ENCODE data around the gene PRUNE1.
A peak's percentile ranks its signal among the peaks of the same experiment; 100 is the strongest.

Gene PRUNE1

GRCh38 chr1:150976879-150977694, 31.2 kb upstream of the PRUNE1 start:
- DNase-seq (ENCODE audit: extremely low read depth in 1 of 2, low read depth in 1 of 2): peak in 1 of 2 donors; percentile 73

DNA sequence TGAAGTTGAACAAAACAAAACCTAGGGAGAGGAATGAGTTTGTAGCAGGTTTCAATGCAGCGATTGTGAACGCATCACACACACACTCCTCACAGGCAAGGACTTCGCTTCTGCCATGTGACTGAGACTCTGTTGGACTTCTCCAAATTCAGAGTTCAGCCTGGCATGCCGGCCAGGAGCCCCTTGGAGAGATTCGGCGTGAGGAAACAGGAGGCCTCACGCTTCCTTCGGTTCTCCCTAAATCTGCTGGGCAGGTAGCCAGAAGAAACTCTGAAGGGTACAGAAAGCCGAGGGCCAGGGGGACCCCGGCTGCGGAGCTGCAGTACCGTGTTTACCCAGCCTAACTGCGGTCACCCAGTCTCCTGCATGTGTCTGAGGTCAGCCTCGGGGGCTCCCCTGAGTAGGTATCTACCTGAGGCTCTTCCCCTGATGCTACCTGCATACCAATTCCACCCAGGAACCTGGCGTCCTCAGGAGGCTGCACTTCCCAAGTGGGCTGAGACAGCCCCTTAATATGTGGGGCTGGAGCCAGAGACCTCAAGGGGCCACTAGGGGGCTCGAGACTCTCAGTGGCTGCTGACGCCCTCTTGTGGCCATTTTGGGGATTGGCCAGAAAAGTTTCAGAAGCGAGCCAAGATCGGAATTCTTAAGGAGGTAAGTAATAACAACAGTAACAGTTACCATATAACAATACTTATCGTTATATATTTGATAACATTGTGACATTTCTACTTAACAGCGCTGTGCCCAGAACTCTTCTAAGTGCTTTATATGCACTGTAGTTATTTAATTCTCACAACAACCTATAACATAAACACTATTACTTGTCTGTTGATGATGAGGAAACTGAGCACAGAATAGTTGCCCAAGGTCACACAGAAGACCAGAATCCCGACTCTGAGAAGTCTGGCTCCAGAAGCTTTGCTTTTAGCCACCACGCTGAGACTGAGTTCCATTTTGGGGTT, 28.9 kb upstream of the PRUNE1 start:
- peak; percentile 68 to 72 for DNase-seq (ENCODE audit: extremely low read depth in 1 of 2, low read depth in 1 of 2)

- no peak for DNase-seq (ENCODE audit: extremely low read depth in 1 of 2, low read depth in 1 of 2)
These were observed 27.0 kb upstream of the PRUNE1 start for GRCh38 chr1:150981177-150981804.

DNA sequence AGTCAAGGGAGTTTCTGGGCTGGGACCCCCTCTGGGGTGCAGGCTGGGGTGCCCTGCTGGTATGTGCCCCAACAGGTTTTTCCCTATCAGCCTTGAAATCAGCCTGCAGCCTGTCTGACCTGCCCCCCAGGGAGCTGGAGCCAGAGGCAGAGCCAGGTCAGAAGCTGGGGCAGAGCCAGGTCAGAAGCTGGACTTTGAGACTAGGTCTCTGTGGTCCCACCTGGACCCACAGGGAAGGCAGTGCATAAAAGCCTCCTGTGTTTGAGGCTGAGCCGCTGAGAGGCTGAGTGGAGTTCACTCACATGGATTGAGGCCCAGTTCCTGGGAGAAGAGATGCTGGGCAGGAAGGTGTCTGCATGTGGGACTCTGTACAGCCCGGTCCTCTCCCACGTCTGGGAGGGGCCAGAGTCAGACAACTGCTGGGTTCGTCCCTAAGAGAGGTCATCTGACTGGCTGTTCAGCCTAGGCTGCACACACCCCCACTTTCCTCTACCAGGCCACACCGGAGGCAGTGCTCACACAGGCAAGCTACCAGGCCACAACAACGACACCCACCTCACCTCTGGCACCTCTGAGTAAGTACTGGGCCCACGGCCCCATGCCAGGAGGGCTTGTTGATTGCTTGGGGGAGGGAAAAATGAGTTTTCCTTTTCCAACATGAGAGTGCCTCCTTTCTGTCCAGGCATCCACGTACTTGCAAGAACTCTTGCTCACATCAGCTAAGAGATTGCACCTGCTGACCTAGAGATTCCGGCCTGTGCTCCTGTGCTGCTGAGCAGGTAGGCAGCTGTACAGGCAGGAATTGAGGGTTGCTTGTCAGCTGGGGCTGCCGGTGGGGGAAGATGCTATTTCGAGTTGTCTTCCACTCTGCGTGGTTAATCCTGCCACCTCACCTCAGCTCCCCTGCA, 26.2 kb upstream of the PRUNE1 start, which contains the start of gene ANXA9:
Gene ANXA9 (plus strand): TSS at position 488 of the 908 bp plus-strand sequence. CDS start 814 bp downstream, outside the sequence.
- no peak for DNase-seq (ENCODE audit: extremely low read depth in 1 of 2, low read depth in 1 of 2)

DNA sequence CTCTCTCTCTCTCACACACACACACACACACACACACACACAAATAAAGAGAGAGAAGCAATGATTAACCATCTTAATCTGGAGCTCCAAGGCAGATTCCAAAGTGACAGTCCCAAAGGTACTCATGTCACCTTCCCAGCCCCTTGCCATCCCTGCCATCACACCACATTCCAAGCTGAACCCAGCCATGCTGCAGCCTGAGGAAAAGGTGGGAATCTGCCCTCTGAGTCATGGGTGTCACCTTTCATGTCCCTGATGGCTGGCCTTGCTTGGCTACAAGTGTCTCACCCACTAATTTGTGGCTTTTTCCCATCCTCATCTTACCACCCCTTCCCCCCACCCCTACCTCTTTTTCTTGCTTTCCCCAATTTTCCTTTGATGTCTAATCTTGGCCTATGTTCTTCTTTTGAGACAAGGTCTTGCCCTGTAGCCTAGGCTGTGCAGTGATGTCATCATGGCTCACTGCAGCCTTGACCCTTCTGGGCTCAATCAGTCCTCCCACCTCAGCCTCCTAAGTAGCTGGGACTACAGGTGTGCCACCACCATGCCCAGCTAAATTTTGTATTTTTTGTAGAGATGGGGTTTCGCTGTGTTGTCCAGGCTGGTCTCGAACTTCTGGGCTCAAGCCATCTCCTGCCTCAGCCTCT, 22.9 kb upstream of the PRUNE1 start:
- no peak for DNase-seq (ENCODE audit: extremely low read depth in 1 of 2, low read depth in 1 of 2)

GRCh38 chr1:150987924-150988323, 20.3 kb upstream of the PRUNE1 start:
- no peak for DNase-seq (ENCODE audit: extremely low read depth in 1 of 2, low read depth in 1 of 2)

GRCh38 chr1:150992626-150993025, 15.6 kb upstream of the PRUNE1 start:
- no peak for DNase-seq (ENCODE audit: extremely low read depth in 1 of 2, low read depth in 1 of 2)

GRCh38 chr1:150994248-150994647, 14.0 kb upstream of the PRUNE1 start:
- DNase-seq (ENCODE audit: extremely low read depth in 1 of 2, low read depth in 1 of 2): no peak

DNA sequence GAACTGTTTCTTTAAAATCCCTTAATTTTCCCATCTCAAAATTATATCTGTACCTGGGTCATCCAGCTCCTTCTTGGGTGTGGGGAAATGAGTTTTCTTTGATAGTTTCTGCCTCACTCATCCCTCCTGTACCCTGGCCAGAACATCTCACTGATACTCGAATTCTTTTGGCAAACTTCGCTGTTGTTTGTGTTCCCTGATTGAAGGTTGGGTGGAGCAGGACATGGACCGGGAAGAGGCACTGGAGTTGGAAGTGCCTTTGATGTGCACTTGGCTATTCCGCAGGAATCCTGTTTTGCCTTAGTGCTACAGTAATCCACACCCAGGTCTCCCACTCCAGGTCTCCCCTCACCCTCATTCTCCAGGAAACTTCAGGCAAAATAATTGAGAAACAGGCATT, 12.8 kb upstream of the PRUNE1 start:
- no peak for DNase-seq (ENCODE audit: extremely low read depth in 1 of 2, low read depth in 1 of 2)

DNA sequence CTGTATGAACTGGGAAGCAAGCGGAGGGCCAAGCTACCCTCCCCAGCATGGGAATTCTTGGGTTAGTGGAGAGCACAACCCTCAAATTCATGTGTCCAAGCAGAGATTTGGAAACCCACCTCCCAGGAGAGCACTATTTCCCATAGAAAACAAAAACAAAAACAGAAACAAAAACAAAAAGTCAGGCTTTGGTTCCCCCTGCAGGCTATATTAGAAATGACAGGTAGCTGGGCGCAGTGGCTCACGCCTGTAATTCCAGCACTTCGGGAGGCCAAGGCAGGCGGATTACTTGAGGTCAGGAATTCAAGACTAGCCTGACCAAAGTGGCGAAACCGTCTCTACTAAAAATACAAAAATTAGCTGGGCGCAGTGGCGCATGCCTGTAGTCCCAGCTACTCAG, 12.4 kb upstream of the PRUNE1 start:
- no peak for DNase-seq (ENCODE audit: extremely low read depth in 1 of 2, low read depth in 1 of 2)

- no peak for DNase-seq (ENCODE audit: extremely low read depth in 1 of 2, low read depth in 1 of 2)
These were observed 10.9 kb upstream of the PRUNE1 start for GRCh38 chr1:150997126-150997872.

GRCh38 chr1:150997949-150998348, 10.3 kb upstream of the PRUNE1 start:
- DNase-seq (ENCODE audit: extremely low read depth in 1 of 2, low read depth in 1 of 2): no peak

DNA sequence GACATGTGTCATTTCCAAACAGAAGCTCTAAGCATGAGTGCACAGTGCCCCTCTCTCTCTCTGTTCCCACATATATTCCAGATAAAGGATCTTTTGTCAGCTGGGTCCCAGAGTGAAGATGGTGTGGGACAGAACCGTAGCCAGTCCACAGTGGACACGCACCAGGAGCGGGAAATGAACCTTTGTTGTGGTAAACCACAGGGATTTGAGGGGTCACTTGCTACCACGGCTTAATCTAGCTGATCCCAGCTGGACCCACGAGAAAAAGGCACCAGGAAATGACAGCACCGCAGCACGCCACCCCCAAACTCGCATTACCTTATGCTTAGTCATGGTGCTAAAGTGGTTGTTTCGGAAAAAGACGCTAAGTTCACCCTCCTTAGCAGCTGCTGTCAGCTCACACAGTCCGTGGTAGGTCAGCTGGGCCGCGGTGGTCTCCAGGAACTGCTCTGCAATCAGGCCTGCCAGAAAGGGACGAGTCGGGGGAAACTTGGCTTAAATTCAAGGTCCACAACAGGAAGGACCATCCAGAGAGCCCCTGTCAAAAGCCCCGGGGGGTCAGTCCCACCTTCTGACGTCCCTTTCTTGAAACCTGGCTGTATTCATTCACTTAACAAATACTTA, 9.1 kb upstream of the PRUNE1 start:
- DNase-seq (ENCODE audit: extremely low read depth in 1 of 2, low read depth in 1 of 2): peak in 1 of 2 donors; percentile 32

DNA sequence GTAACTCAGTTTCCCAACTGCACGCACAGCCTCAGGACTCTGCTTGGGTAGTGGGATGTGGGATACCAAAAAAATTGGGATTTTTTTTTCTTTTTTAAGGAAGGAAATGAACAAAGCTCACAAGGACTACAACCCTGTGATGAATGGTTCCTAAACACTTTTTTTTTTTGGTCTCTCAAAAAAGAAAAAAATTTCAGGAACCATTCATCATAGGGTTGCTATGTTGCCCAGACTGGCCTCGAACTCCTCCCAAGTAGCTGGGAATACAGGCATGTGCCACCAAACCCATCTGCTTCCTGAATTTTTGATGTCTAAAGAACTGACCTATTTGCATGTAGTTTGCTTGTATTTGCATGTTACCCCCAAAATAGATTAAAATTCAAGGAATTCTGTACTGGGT, 8.3 kb upstream of the PRUNE1 start:
- no peak for DNase-seq (ENCODE audit: extremely low read depth in 1 of 2, low read depth in 1 of 2)

DNA sequence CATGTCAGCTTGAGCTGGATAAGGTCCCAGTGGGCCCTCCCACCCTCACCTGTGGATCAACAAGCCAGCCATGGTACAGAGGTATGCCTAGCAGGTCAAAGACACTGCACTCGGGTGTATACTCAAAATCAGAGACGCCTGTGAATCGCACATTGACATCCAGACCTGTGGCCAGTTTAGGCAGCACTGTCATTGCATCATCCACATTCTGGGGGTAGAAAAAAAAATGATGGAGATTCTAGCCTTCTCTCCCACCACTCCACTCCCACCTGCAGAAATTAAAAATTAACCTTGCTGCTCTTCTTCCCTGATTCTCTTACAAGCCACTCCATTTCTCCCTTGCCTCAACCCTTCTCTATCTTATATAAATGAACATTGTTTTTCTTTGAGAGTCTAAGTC, 7.8 kb upstream of the PRUNE1 start:
- DNase-seq (ENCODE audit: extremely low read depth in 1 of 2, low read depth in 1 of 2): no peak

GRCh38 chr1:151001602-151002001, 6.6 kb upstream of the PRUNE1 start:
- DNase-seq (ENCODE audit: extremely low read depth in 1 of 2, low read depth in 1 of 2): no peak

DNA sequence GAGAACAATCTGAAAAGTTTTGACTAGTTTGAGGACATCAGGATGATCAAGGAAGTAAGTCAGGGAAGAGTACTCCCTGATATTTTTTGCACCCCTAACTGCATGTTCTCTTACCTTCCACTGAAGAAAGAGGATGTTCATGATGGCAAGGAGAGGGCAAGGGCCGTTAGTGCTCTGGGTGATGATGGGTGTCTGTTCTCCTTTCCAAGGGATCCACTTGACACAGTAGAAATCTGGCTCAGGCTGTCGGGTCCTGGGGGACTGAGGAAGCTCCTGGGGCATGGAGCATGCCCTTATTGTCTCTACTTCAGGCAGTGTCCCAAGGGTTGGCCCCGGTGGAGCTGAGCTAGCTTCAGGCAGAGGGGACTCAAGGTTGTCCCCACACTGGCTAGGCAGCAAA, 6.2 kb upstream of the PRUNE1 start:
- DNase-seq (ENCODE audit: extremely low read depth in 1 of 2, low read depth in 1 of 2): no peak

- no peak for DNase-seq (ENCODE audit: extremely low read depth in 1 of 2, low read depth in 1 of 2)
These were observed 5.6 kb upstream of the PRUNE1 start for GRCh38 chr1:151002611-151003010.

GRCh38 chr1:151003180-151003579, 5.1 kb upstream of the PRUNE1 start:
- no peak for DNase-seq (ENCODE audit: extremely low read depth in 1 of 2, low read depth in 1 of 2)
